ENCODE data around the gene SSPN.

GRCh38 chr12:26273811-26274210, 78.4 kb downstream of the SSPN start:
- TF ChIP-seq, protein P1, sequence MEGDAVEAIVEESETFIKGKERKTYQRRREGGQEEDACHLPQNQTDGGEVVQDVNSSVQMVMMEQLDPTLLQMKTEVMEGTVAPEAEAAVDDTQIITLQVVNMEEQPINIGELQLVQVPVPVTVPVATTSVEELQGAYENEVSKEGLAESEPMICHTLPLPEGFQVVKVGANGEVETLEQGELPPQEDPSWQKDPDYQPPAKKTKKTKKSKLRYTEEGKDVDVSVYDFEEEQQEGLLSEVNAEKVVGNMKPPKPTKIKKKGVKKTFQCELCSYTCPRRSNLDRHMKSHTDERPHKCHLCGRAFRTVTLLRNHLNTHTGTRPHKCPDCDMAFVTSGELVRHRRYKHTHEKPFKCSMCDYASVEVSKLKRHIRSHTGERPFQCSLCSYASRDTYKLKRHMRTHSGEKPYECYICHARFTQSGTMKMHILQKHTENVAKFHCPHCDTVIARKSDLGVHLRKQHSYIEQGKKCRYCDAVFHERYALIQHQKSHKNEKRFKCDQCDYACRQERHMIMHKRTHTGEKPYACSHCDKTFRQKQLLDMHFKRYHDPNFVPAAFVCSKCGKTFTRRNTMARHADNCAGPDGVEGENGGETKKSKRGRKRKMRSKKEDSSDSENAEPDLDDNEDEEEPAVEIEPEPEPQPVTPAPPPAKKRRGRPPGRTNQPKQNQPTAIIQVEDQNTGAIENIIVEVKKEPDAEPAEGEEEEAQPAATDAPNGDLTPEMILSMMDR (conservative IDR thresholded peaks at IDR 0.05), result no peak
- TF ChIP-seq ZFX (IDR thresholded peaks at IDR 0.05), result 0 out of 2 replicates have a peak, but pooled peaks have one; percentile 31
